Fibroblast of mammary gland (primary cell): ENCODE results near the gene ACSBG1.

ENCODE experiments used
- DNase-seq: peaks from one replicate; pipeline ENCODE4 v3.0.0-alpha.2; 2010; ENCODE audit warnings: low read depth
- H3K4me3 ChIP-seq: 2 replicates; pipeline ENCODE4 v1.5.1; 2011; ENCODE audit warnings: low read depth, mild to moderate bottlenecking, low read length, moderate library complexity; ENCODE audit not compliant: control insufficient read depth
- CTCF ChIP-seq: conservative IDR thresholded peaks from 2 replicates; pipeline ENCODE4 v1.5.1; 2011; ENCODE audit warnings: low read depth, low read length, inconsistent platforms; ENCODE audit not compliant: control insufficient read depth, insufficient read depth

ACSBG1 gene

GRCh38 chr15:78225783-78226541 is 8.4 kb downstream of the ACSBG1 start:
- TF ChIP-seq CTCF, result no peak
- no peak overlapping the region for H3K4me3 ChIP-seq
- peak; percentile 44 for DNase-seq

GRCh38 chr15:78224023-78224411 is 10.3 kb downstream of the ACSBG1 start:
- peak; percentile 28 for DNase-seq

DNA sequence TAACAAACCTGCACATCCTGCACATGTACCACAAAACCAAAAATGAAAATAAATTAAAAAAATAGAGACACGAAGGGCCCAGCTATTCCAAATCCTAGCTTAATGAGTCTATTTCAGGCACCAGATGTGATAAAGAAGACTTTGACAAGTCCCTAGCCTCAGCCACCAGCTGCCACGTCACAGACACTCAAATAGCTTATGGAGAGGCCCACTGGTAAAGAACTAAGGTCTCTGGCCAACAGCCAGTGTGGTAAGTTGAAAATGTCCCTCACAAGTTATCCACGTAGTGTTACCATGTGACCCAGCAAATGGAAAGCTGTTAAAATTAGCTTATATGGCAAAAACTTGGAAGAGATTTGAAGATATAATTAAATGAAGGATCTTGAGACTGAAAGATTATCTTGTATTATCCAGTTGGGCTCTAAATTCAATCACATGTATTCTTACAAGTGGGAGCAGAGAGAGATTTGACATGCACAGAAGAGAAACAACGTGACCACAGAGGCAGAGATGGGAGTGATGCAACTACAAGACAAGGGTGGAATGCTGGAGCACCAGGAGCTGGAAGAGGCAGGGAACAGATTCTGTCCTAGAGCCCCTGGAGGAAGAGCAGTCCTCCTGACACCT is 10.9 kb downstream of the ACSBG1 start:
- no peak for TF ChIP-seq CTCF
- no peak overlapping the region for H3K4me3 ChIP-seq
- peak; percentile 11 for DNase-seq

More at GRCh38 chr15:78224023-78224411, 10.3 kb downstream of the ACSBG1 start:
- TF ChIP-seq CTCF, result no peak
- H3K4me3 ChIP-seq, result no peak overlapping the region

DNA sequence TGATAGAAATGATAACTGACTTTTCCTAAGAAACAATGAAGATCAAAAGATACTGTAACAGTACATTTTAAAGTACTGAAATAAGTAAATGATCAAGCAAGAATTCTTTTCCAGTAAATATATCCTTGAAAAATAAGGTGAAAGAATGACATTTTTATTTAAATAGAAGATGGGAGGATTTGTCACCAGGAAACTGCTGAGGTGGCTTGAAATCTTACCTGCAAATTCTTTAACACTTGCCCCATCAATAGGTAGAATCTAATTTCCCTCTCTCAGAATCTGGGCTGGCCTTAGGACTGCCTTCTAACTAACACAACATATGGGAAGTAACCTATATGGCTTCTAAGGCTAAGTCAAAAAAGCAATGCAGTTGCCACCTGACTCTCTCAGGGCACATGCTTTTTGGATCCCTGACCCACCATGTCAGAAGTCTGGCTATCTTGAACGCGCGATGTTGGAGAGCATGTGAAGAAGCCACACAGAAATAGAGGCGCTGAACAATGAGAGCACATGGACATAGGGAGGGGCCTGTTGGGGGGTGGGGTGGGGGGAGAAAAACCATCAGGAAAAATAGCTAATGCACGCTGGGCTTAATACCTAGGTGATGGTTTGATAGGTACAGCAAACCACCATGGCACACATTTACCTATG is 11.5 kb downstream of the ACSBG1 start:
- DNase-seq, result no peak
- no peak overlapping the region for H3K4me3 ChIP-seq
- no peak for TF ChIP-seq CTCF

- TF ChIP-seq CTCF, result no peak
- no peak overlapping the region for H3K4me3 ChIP-seq
- no peak for DNase-seq
Observed at GRCh38 chr15:78220713-78221112, 13.7 kb downstream of the ACSBG1 start.

DNA sequence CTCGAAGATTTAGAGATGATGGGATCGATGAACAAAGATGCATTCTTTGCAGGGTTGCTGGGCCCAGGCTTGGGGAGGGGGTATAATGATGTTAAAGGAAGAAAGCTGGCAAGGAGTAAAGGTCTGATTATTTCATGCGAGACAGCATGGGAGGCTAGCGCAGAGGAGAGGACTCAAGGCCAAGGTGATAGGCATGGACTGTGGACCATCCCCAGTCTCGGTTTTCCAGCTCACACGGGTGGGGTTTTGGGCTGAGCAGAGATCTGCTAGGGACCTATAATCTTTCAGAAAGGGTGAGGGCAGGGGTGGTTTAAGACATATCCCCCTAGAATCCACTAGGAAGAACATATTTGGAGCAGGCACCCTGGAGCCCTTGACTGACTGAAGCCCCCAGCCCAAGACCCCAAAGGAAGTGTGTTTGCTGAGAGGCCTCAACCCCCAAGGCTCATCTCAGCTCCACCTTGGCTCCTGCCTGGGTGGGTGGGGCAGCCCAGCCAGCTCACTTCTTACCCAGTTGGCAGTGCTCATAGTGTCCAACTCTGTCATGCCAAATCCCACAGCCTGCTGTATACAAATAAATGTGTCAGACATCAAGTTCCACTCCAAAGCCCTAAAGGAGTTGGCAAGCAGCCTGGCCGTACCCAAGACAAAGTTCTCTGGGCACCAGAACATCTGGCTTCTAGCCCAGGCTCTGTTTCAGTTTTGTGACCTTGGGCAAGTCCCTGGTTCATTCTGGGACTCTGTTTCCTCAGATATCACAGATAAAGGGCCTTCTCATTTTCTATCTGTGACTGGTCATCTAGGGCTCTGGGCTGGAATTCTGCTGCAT is 17.9 kb downstream of the ACSBG1 start:
- no peak overlapping the region for H3K4me3 ChIP-seq
- no peak for TF ChIP-seq CTCF
- peak; percentile 20 for DNase-seq
